GM12891 (cell line): ENCODE results near the gene PSMD4.

Experiments used
- POLR2A ChIP-seq: IDR thresholded peaks from 2 replicates; pipeline ENCODE4 v1.6.1; 2011; ENCODE audit warnings: low read depth, low read length, control low read depth
- POLR2AphosphoS5 ChIP-seq: IDR thresholded peaks from 2 replicates; pipeline ENCODE4 v1.6.1; 2011; ENCODE audit warnings: low read depth, low read length, control low read depth
- SPI1 ChIP-seq: IDR thresholded peaks from 2 replicates; pipeline ENCODE4 v1.6.1; 2011; ENCODE audit warnings: low read depth, low read length, control low read depth
- TAF1 ChIP-seq: IDR thresholded peaks from 2 replicates; pipeline ENCODE4 v1.6.1; 2011; ENCODE audit warnings: low read depth, low read length, control low read depth

GRCh38 chr1:151267760-151268159, 13.2 kb downstream of the PSMD4 start:
- TF ChIP-seq POLR2A (no peak), POLR2AphosphoS5 (no peak), TAF1 (no peak), SPI1 (no peak)
